HCT116 (cell line): ENCODE data around the gene TRIM62. TPM values are rescaled to one million over a fixed set of nuclear protein-coding genes. Genes with fewer than 3 reads are reported as not detected.

Source experiments
- ATAC-seq: fragments of 200-7000 bp; cut with Tn5 transposase; 2 replicates; pipeline ENCODE4 v1.9.1; 2020; ENCODE audit warnings: mild to moderate bottlenecking, moderate library complexity
- BruUV-seq: library from RNA; stranded (reverse); fragments of 400-500 nt; replicated peaks from 2 replicates; lab custom pipeline; 2021; lab: Mats Ljungman, UMichigan
- CTCF ChIA-PET: fragments of 300-600 bp; sonication (Branson Sonifier 250); formaldehyde crosslinking; loops from one replicate; lab custom pipeline; 2021; ENCODE audit warnings: antibody characterized with exemption; lab: Charles Lee
- POLR2A ChIA-PET: fragments of 300-600, 350-600 bp; sonication (Branson Sonifier 250); formaldehyde crosslinking; loops from one replicate; lab custom pipeline; 2021; ENCODE audit warnings: antibody characterized with exemption; lab: Charles Lee
- RAD21 ChIA-PET, 2 experiments: fragments of 300-600 bp; sonication (Branson Sonifier 250); formaldehyde crosslinking; loops; one replicate each; lab custom pipeline; 2023; ENCODE audit warnings: low total read pairs in 2 of 2; ENCODE audit not compliant: uncharacterized antibody in 2 of 2, unreplicated experiment in 2 of 2, low non-redundant PET in 1 of 2; lab: Charles Lee
- DNase-seq: peaks from one replicate; pipeline ENCODE4 v3.0.0-alpha.2; 2010; ENCODE audit warnings: low read depth, low spot score
- H2AFZ ChIP-seq: fragments of 200-600 bp; shearing (Covaris generic), sonication (generic); 2 replicates; pipeline ENCODE4 v1.6.1; 2017; ENCODE audit warnings: low read depth, mixed run types, mixed read lengths, antibody characterized with exemption, low read length; ENCODE audit not compliant: poor library complexity, severe bottlenecking
- H3K27ac ChIP-seq: 2 replicates; pipeline ENCODE4 v1.5.1; 2012; ENCODE audit warnings: low read depth, low read length
- H3K27me3 ChIP-seq: fragments of 200-600 bp; sonication (generic); 2 replicates; pipeline ENCODE4 v1.6.1; 2016; ENCODE audit warnings: mixed run types, low read length, mixed read lengths; ENCODE audit not compliant: insufficient read depth
- H3K36me3 ChIP-seq, 2 experiments: fragments of 200-500 bp in 1 of 2; fragments of 200-600 bp in 1 of 2; sonication (Bioruptor generic) in 1 of 2; sonication (generic) in 1 of 2; 2 replicates each; pipeline versions ENCODE4 v1.5.1 to v1.6.1; 2014 to 2016; ENCODE audit warnings: low read length in 2 of 2, inconsistent platforms in 1 of 2, mixed read lengths in 1 of 2, mixed run types in 1 of 2; ENCODE audit not compliant: insufficient read depth in 2 of 2, control insufficient read depth in 1 of 2
- H3K4me1 ChIP-seq, 2 experiments: fragments of 200-600 bp in 1 of 2; sonication (generic) in 1 of 2; 2 replicates each; pipeline versions ENCODE4 v1.5.1 to v1.6.1; 2012 to 2017; ENCODE audit warnings: low read length in 2 of 2, inconsistent platforms in 1 of 2, mild to moderate bottlenecking in 1 of 2, mixed read lengths in 1 of 2, mixed run types in 1 of 2, moderate library complexity in 1 of 2; ENCODE audit not compliant: insufficient read depth in 2 of 2, control insufficient read depth in 1 of 2
- H3K4me2 ChIP-seq: fragments of 200-600 bp; sonication (generic); 2 replicates; pipeline ENCODE4 v1.6.1; 2017; ENCODE audit warnings: mixed run types, low read length, mixed read lengths
- H3K4me3 ChIP-seq, 2 experiments: fragments of 200-600 bp in 1 of 2; sonication (generic) in 1 of 2; replicated peaks in 1 of 2; 2 replicates each; pipeline ENCODE4 v1.5.1; 2011 to 2016; ENCODE audit warnings: low read length in 2 of 2, control low read depth in 1 of 2, low read depth in 1 of 2, mild to moderate bottlenecking in 1 of 2, mixed read lengths in 1 of 2, mixed run types in 1 of 2
- H3K79me2 ChIP-seq: fragments of 200-600 bp; sonication (generic); 2 replicates; pipeline ENCODE4 v1.6.1; 2017; ENCODE audit warnings: mild to moderate bottlenecking, mixed run types, low read length, moderate library complexity, mixed read lengths; ENCODE audit not compliant: insufficient read depth
- H3K9ac ChIP-seq: fragments of 200-600 bp; sonication (generic); 2 replicates; pipeline ENCODE4 v1.6.1; 2016; ENCODE audit warnings: low read length, mixed read lengths
- H3K9me2 ChIP-seq: fragments of 200-600 bp; sonication (generic), shearing (Covaris generic); 2 replicates; pipeline ENCODE4 v1.6.1; 2017; ENCODE audit warnings: mixed run types, mild to moderate bottlenecking, moderate library complexity; ENCODE audit not compliant: insufficient read depth
- H3K9me3 ChIP-seq, 2 experiments: fragments of 200-500 bp in 1 of 2; fragments of 200-600 bp in 1 of 2; sonication (Bioruptor generic) in 1 of 2; sonication (generic) in 1 of 2; 2 replicates each; pipeline ENCODE4 v1.6.1; 2014 to 2017; ENCODE audit warnings: low read length in 2 of 2, mixed read lengths in 2 of 2, inconsistent platforms in 1 of 2, low read depth in 1 of 2, mild to moderate bottlenecking in 1 of 2, mixed run types in 1 of 2, moderate library complexity in 1 of 2; ENCODE audit not compliant: control insufficient read depth in 1 of 2, insufficient read depth in 1 of 2
- H4K20me1 ChIP-seq: fragments of 200-600 bp; sonication (generic), shearing (Covaris generic); 2 replicates; pipeline ENCODE4 v1.6.1; 2017; ENCODE audit warnings: mixed run types, mild to moderate bottlenecking, moderate library complexity; ENCODE audit not compliant: insufficient read depth
- CBX3 ChIP-seq: IDR thresholded peaks from 2 replicates; pipeline ENCODE4 v1.6.1; 2012; ENCODE audit warnings: low read depth
- CEBPB ChIP-seq: IDR thresholded peaks from 2 replicates; pipeline ENCODE4 v1.6.1; 2012; ENCODE audit warnings: low read depth
- EGR1 ChIP-seq: IDR thresholded peaks from 2 replicates; pipeline ENCODE4 v1.6.1; 2012; ENCODE audit warnings: low read depth
- EZH2 ChIP-seq: fragments of 200-600 bp; sonication (generic); IDR thresholded peaks from 2 replicates; pipeline ENCODE4 v1.6.1; 2017; ENCODE audit warnings: antibody characterized with exemption, mixed run types
- EZH2phosphoT487 ChIP-seq: fragments of 200-600 bp; IDR thresholded peaks from 2 replicates; pipeline ENCODE4 v1.6.1; 2018; ENCODE audit warnings: antibody characterized with exemption, borderline replicate concordance
- FOSL1 ChIP-seq: IDR thresholded peaks from 2 replicates; pipeline ENCODE4 v1.6.1; 2012; ENCODE audit warnings: low read depth
- JUND ChIP-seq: IDR thresholded peaks from 2 replicates; pipeline ENCODE4 v1.6.1; 2012
- POLR2A ChIP-seq: IDR thresholded peaks from 2 replicates; pipeline ENCODE4 v1.7.0; 2011; ENCODE audit warnings: borderline replicate concordance; ENCODE audit not compliant: insufficient read depth, insufficient read length; ENCODE audit errors: extremely low read depth
- POLR2AphosphoS5 ChIP-seq: IDR thresholded peaks from 2 replicates; pipeline ENCODE4 v1.6.1; 2011; ENCODE audit warnings: mild to moderate bottlenecking, low read depth, low read length, moderate library complexity
- RAD21 ChIP-seq: IDR thresholded peaks from 2 replicates; pipeline ENCODE4 v1.6.1; 2012; ENCODE audit warnings: low read depth, mild to moderate bottlenecking
- REST ChIP-seq: IDR thresholded peaks from 2 replicates; pipeline ENCODE4 v1.6.1; 2012; ENCODE audit warnings: low read depth
- SIN3A ChIP-seq: IDR thresholded peaks from 2 replicates; pipeline ENCODE4 v1.6.1; 2012; ENCODE audit warnings: low read depth
- SP1 ChIP-seq: IDR thresholded peaks from 2 replicates; pipeline ENCODE4 v1.6.1; 2012; ENCODE audit warnings: low read depth
- SRF ChIP-seq: IDR thresholded peaks from 2 replicates; pipeline ENCODE4 v1.6.1; 2012; ENCODE audit warnings: low read depth
- ZFX ChIP-seq: fragments of 450-650 bp; IDR thresholded peaks from 2 replicates; pipeline ENCODE4 v1.6.1; 2017
- ZNF274 ChIP-seq: fragments of 200-500 bp; sonication (Bioruptor generic); IDR thresholded peaks from 2 replicates; pipeline ENCODE4 v1.6.1; 2014; ENCODE audit warnings: mild to moderate bottlenecking, low read depth, low read length, inconsistent platforms
- intact Hi-C: fragments of 100-400 bp; cut with micrococcal nuclease; formaldehyde crosslinking; loops from 2 replicates; pipeline ENCODE4 v1.10.0; 2022
- total RNA-seq: library from RNA; stranded (reverse); gene quantifications from one replicate; pipeline ENCODE4 v1.2.1, GENCODE V29; 2021; ENCODE audit not compliant: unreplicated experiment
- TF ChIP-seq, protein P1 (sequence below), 3 experiments: fragments of 200-600 bp in 1 of 3; sonication (generic) in 1 of 3; IDR thresholded peaks in 2 of 3; conservative IDR thresholded peaks in 1 of 3; 2 replicates each; pipeline ENCODE4 v1.5.1; 2012 to 2017; ENCODE audit warnings: low read depth in 2 of 3, low read length in 2 of 3, antibody characterized with exemption in 1 of 3, borderline replicate concordance in 1 of 3, control low read depth in 1 of 3, mild to moderate bottlenecking in 1 of 3, mixed read lengths in 1 of 3, mixed run types in 1 of 3, moderate library complexity in 1 of 3; ENCODE audit not compliant: insufficient read depth in 1 of 3
- TF ChIP-seq, protein P2 (sequence below): IDR thresholded peaks from 2 replicates; pipeline ENCODE4 v1.6.1; 2012
- TF ChIP-seq, protein P3 (sequence below): IDR thresholded peaks from 2 replicates; pipeline ENCODE4 v1.6.1; 2011; ENCODE audit warnings: mild to moderate bottlenecking, low read length, moderate library complexity; ENCODE audit not compliant: insufficient replicate concordance; ENCODE audit errors: extremely low read depth

TRIM62 gene
- total RNA-seq, 1 experiment from 2014 or later = 6.5 TPM

- H3K9ac ChIP-seq = no peak overlapping the region
- ATAC-seq = no peak
- no peaks in the 10 kb centered on the region for H3K9me2 ChIP-seq
- no peak overlapping the region for H3K27ac ChIP-seq
- no peak for TF ChIP-seq SP1
- TF ChIP-seq CBX3 = no peak
- TF ChIP-seq, protein P1, sequence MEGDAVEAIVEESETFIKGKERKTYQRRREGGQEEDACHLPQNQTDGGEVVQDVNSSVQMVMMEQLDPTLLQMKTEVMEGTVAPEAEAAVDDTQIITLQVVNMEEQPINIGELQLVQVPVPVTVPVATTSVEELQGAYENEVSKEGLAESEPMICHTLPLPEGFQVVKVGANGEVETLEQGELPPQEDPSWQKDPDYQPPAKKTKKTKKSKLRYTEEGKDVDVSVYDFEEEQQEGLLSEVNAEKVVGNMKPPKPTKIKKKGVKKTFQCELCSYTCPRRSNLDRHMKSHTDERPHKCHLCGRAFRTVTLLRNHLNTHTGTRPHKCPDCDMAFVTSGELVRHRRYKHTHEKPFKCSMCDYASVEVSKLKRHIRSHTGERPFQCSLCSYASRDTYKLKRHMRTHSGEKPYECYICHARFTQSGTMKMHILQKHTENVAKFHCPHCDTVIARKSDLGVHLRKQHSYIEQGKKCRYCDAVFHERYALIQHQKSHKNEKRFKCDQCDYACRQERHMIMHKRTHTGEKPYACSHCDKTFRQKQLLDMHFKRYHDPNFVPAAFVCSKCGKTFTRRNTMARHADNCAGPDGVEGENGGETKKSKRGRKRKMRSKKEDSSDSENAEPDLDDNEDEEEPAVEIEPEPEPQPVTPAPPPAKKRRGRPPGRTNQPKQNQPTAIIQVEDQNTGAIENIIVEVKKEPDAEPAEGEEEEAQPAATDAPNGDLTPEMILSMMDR (IDR thresholded peaks at IDR 0.05 in 2 of 3, conservative IDR thresholded peaks at IDR 0.05 in 1 of 3; ENCODE audit: borderline replicate concordance in 1 of 3, insufficient read depth in 1 of 3, low read depth in 2 of 3, low read length in 2 of 3) = no peak
- TF ChIP-seq REST = no peak
- no peak for TF ChIP-seq ZNF274
- no peak for TF ChIP-seq CEBPB
- TF ChIP-seq JUND = no peak
- no peak for TF ChIP-seq ZFX
- TF ChIP-seq EGR1 = no peak
- TF ChIP-seq RAD21 = no peak
- TF ChIP-seq SRF = no peak
- TF ChIP-seq FOSL1 = no peak
- no peak for TF ChIP-seq SIN3A
- TF ChIP-seq EZH2phosphoT487 = no peak
- TF ChIP-seq POLR2A = no peak
- TF ChIP-seq EZH2 = no peak
- TF ChIP-seq, protein P2, sequence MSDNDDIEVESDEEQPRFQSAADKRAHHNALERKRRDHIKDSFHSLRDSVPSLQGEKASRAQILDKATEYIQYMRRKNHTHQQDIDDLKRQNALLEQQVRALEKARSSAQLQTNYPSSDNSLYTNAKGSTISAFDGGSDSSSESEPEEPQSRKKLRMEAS = no peak
- TF ChIP-seq, protein P3, sequence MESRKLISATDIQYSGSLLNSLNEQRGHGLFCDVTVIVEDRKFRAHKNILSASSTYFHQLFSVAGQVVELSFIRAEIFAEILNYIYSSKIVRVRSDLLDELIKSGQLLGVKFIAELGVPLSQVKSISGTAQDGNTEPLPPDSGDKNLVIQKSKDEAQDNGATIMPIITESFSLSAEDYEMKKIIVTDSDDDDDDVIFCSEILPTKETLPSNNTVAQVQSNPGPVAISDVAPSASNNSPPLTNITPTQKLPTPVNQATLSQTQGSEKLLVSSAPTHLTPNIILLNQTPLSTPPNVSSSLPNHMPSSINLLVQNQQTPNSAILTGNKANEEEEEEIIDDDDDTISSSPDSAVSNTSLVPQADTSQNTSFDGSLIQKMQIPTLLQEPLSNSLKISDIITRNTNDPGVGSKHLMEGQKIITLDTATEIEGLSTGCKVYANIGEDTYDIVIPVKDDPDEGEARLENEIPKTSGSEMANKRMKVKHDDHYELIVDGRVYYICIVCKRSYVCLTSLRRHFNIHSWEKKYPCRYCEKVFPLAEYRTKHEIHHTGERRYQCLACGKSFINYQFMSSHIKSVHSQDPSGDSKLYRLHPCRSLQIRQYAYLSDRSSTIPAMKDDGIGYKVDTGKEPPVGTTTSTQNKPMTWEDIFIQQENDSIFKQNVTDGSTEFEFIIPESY = no peak
- no peak for TF ChIP-seq POLR2AphosphoS5
- no TSS peak for BruUV-seq
- no peaks in the 10 kb centered on the region for H4K20me1 ChIP-seq
- H3K36me3 ChIP-seq = no peaks in the 10 kb centered on the region; a peak in 1 of 4 replicates
- no peaks in the 10 kb centered on the region for H3K79me2 ChIP-seq
- no peaks in the 10 kb centered on the region for H3K27me3 ChIP-seq
- ChIA-PET POLR2A (no interaction called here), CTCF (no interaction called here), RAD21 (no interaction called here)
- DNase-seq = no peak
- H3K4me2 ChIP-seq = no peak overlapping the region
- H3K9me3 ChIP-seq = no peaks in the 10 kb centered on the region
- H3K4me1 ChIP-seq = 0 out of 4 replicates have a peak, but pooled peaks cover 0 to 4% of the 10 kb centered on the region in 2 experiments
- no peak overlapping the region for H3K4me3 ChIP-seq
- no peak overlapping the region for H2AFZ ChIP-seq
- intact Hi-C loops = no loop called here
Measured at GRCh38 chr1:33153650-33154049, 28.2 kb downstream of the TRIM62 start.
